A673 (cell line): ENCODE measurements around the gene ATP7B. TPM values are rescaled to one million over a fixed set of nuclear protein-coding genes. Genes with fewer than 3 reads are reported as not detected.

Experiments
- BruUV-seq: library from RNA; stranded (reverse); fragments of 400-500 nt; replicated peaks from 2 replicates; lab custom pipeline; 2021; lab: Mats Ljungman, UMichigan
- CTCF ChIA-PET: fragments of 300-600 bp; sonication (Branson Sonifier 250); formaldehyde crosslinking; loops from one replicate; lab custom pipeline; 2022; ENCODE audit warnings: antibody characterized with exemption; lab: Charles Lee
- POLR2A ChIA-PET: fragments of 300-600 bp; sonication (Branson Sonifier 250); formaldehyde crosslinking; loops from one replicate; lab custom pipeline; 2022; ENCODE audit warnings: antibody characterized with exemption; ENCODE audit not compliant: low non-redundant PET; lab: Charles Lee
- DNase-seq: peaks from one replicate; pipeline ENCODE4 v3.0.0-alpha.2; 2015; ENCODE audit warnings: low spot score
- H3K27ac ChIP-seq: fragments of 200-600 bp; sonication (generic); 2 replicates; pipeline ENCODE4 v1.5.1; 2016; ENCODE audit warnings: mixed run types, low read depth, mild to moderate bottlenecking, mixed read lengths, antibody characterized with exemption, low read length; ENCODE audit not compliant: poor library complexity, severe bottlenecking
- H3K27me3 ChIP-seq: fragments of 200-600 bp; sonication (generic); replicated peaks from 2 replicates; pipeline ENCODE4 v1.6.1; 2017; ENCODE audit warnings: mixed run types, low read depth, mild to moderate bottlenecking, mixed read lengths, antibody characterized with exemption, low read length; ENCODE audit not compliant: insufficient read depth, poor library complexity
- H3K36me3 ChIP-seq: fragments of 200-600 bp; sonication (generic); 2 replicates; pipeline ENCODE4 v1.6.1; 2016; ENCODE audit warnings: mixed run types, mild to moderate bottlenecking, mixed read lengths, antibody characterized with exemption, low read length; ENCODE audit not compliant: insufficient read depth, poor library complexity, severe bottlenecking
- H3K4me1 ChIP-seq: fragments of 200-600 bp; sonication (generic); 2 replicates; pipeline ENCODE4 v1.6.1; 2017; ENCODE audit warnings: mixed run types, mild to moderate bottlenecking, mixed read lengths, antibody characterized with exemption, low read length; ENCODE audit not compliant: insufficient read depth, poor library complexity, severe bottlenecking
- H3K4me3 ChIP-seq: fragments of 200-600 bp; sonication (generic); 2 replicates; pipeline ENCODE4 v1.5.1; 2016; ENCODE audit warnings: low read depth, mixed run types, mild to moderate bottlenecking, mixed read lengths, low read length; ENCODE audit not compliant: poor library complexity, severe bottlenecking
- H3K9me3 ChIP-seq: fragments of 200-600 bp; sonication (generic); 2 replicates; pipeline ENCODE4 v1.6.1; 2016; ENCODE audit warnings: mixed run types, low read depth, mild to moderate bottlenecking, mixed read lengths, antibody characterized with exemption, low read length; ENCODE audit not compliant: poor library complexity, severe bottlenecking
- CTCF ChIP-seq: fragments of 300-800, 200-600 bp; sonication (generic); conservative IDR thresholded peaks from 2 replicates; pipeline ENCODE4 v1.5.1; 2017; ENCODE audit warnings: low read depth, mild to moderate bottlenecking, antibody characterized with exemption, low read length, moderate library complexity, mixed read lengths
- EZH2 ChIP-seq: fragments of 200-600 bp; sonication (generic); IDR thresholded peaks from 2 replicates; pipeline ENCODE4 v1.6.1; 2017; ENCODE audit warnings: borderline replicate concordance, low read depth, mild to moderate bottlenecking, mixed read lengths, antibody characterized with exemption, low read length; ENCODE audit not compliant: poor library complexity, severe bottlenecking
- intact Hi-C: fragments of 100-400 bp; cut with micrococcal nuclease; formaldehyde crosslinking; loops from one replicate; pipeline ENCODE4 v1.10.0; 2022; ENCODE audit not compliant: unreplicated experiment
- total RNA-seq: library from RNA; stranded (reverse); gene quantifications from 2 replicates; pipeline ENCODE4 v1.2.3, GENCODE V29; 2021

The ATP7B gene
- total RNA-seq, 1 experiment from 2014 or later: 2.9 TPM

- H3K27me3 ChIP-seq: peaks cover 15% of the 10 kb centered on the region
- BruUV-seq: no TSS peak
- no peak overlapping the region for H3K27ac ChIP-seq
- POLR2A ChIA-PET: no interaction called here
- intact Hi-C loops: no loop called here
- H3K4me3 ChIP-seq: no peak overlapping the region
- TF ChIP-seq CTCF (no peak), EZH2 (no peak)
- no peak for DNase-seq
- H3K36me3 ChIP-seq: no peaks in the 10 kb centered on the region
- CTCF ChIA-PET: no interaction called here
- no peaks in the 10 kb centered on the region for H3K4me1 ChIP-seq
- no peaks in the 10 kb centered on the region for H3K9me3 ChIP-seq
Measured at GRCh38 chr13:51997186-51997585, 14.1 kb downstream of the ATP7B start.

GRCh38 chr13:51996641-51997040, 14.6 kb downstream of the ATP7B start:
- no peak for DNase-seq
- intact Hi-C loops: no loop called here
- POLR2A ChIA-PET: no interaction called here
- H3K27ac ChIP-seq: no peak overlapping the region
- no peaks in the 10 kb centered on the region for H3K4me1 ChIP-seq
- TF ChIP-seq EZH2 (no peak), CTCF (no peak)
- no TSS peak for BruUV-seq
- no peaks in the 10 kb centered on the region for H3K9me3 ChIP-seq
- H3K4me3 ChIP-seq: no peak overlapping the region
- H3K27me3 ChIP-seq: peaks cover 15% of the 10 kb centered on the region
- CTCF ChIA-PET: no interaction called here
- no peaks in the 10 kb centered on the region for H3K36me3 ChIP-seq

GRCh38 chr13:51995677-51996551, 15.3 kb downstream of the ATP7B start:
- no peaks in the 10 kb centered on the region for H3K9me3 ChIP-seq
- H3K4me1 ChIP-seq: no peaks in the 10 kb centered on the region
- no peaks in the 10 kb centered on the region for H3K36me3 ChIP-seq
- CTCF ChIA-PET: no interaction called here
- H3K4me3 ChIP-seq: no peak overlapping the region
- BruUV-seq: no TSS peak
- H3K27me3 ChIP-seq: peaks cover 15% of the 10 kb centered on the region
- POLR2A ChIA-PET: no interaction called here
- DNase-seq: peak; percentile 39
- no peak overlapping the region for H3K27ac ChIP-seq
- peak; percentile 29; the same call in 1 of the 2 replicates for TF ChIP-seq CTCF
- TF ChIP-seq EZH2: no peak
- intact Hi-C loops: no loop called here
